GM23338 (cell line): ENCODE measurements around the gene SKIC2. TPM values are rescaled to one million over a fixed set of nuclear protein-coding genes. Genes with fewer than 3 reads are reported as not detected.
"Not testable (repeated sequence)": the region's sequence is repeated elsewhere in the genome, so short reads cannot be mapped to it uniquely, and the experiment has no call there.

Source experiments
- ATAC-seq: fragments of 200-7000 bp; cut with Tn5 transposase; 3 replicates; pipeline ENCODE4 v1.9.1; 2020
- DNase-seq: peaks from one replicate; pipeline ENCODE4 v3.0.0-alpha.2; 2015; ENCODE audit warnings: low spot score
- H2AFZ ChIP-seq: fragments of 200-600 bp; sonication (generic); 2 replicates; pipeline ENCODE4 v1.8.0; 2016; ENCODE audit warnings: antibody characterized with exemption, mild to moderate bottlenecking, moderate library complexity
- H3F3A ChIP-seq: fragments of 200-600 bp; sonication (generic); replicated peaks from 2 replicates; pipeline ENCODE4 v1.8.0; 2017; ENCODE audit warnings: antibody characterized with exemption, mixed run types, low read depth
- H3K27ac ChIP-seq: fragments of 200-600 bp; sonication (generic); 2 replicates; pipeline ENCODE4 v1.6.1; 2016; ENCODE audit warnings: low read depth
- H3K27me3 ChIP-seq: fragments of 200-600 bp; sonication (generic); 2 replicates; pipeline ENCODE4 v1.8.0; 2016; ENCODE audit warnings: mild to moderate bottlenecking, mixed run types, moderate library complexity; ENCODE audit not compliant: insufficient read depth
- H3K36me3 ChIP-seq: fragments of 200-600 bp; sonication (generic); 2 replicates; pipeline ENCODE4 v1.8.0; 2016; ENCODE audit warnings: mild to moderate bottlenecking; ENCODE audit not compliant: insufficient read depth
- H3K4me1 ChIP-seq: fragments of 200-600 bp; sonication (generic); 2 replicates; pipeline ENCODE4 v1.8.0; 2016; ENCODE audit warnings: mild to moderate bottlenecking, moderate library complexity; ENCODE audit not compliant: insufficient read depth
- H3K4me2 ChIP-seq: fragments of 200-600 bp; sonication (generic); 2 replicates; pipeline ENCODE4 v1.7.1; 2017; ENCODE audit warnings: mixed run types
- H3K4me3 ChIP-seq: fragments of 200-600 bp; sonication (generic); 2 replicates; pipeline ENCODE4 v1.6.1; 2016; ENCODE audit warnings: mixed run types
- H3K79me2 ChIP-seq: fragments of 200-600 bp; sonication (generic); replicated peaks from 2 replicates; pipeline ENCODE4 v1.8.0; 2017; ENCODE audit warnings: mild to moderate bottlenecking; ENCODE audit not compliant: insufficient read depth
- H3K9me2 ChIP-seq: fragments of 200-600 bp; sonication (generic); 2 replicates; pipeline ENCODE4 v1.8.0; 2017; ENCODE audit not compliant: insufficient read depth
- H4K20me1 ChIP-seq: fragments of 200-600 bp; sonication (generic); replicated peaks from 2 replicates; pipeline ENCODE4 v1.8.0; 2017; ENCODE audit warnings: mild to moderate bottlenecking; ENCODE audit not compliant: insufficient read depth
- H3K27ac Mint-ChIP-seq: 2 replicates; pipeline ENCODE4 v1.8.0; 2020; ENCODE audit warnings: inconsistent platforms, mild to moderate bottlenecking, moderate library complexity, mixed read lengths
- H3K27me3 Mint-ChIP-seq: 3 replicates; pipeline ENCODE4 v1.8.0; 2022; ENCODE audit warnings: low read depth, mild to moderate bottlenecking, moderate library complexity, mixed read lengths, inconsistent platforms; ENCODE audit not compliant: insufficient read depth, poor library complexity
- H3K36me3 Mint-ChIP-seq: 3 replicates; pipeline ENCODE4 v1.8.0; 2021; ENCODE audit warnings: low read depth, mild to moderate bottlenecking, inconsistent platforms, moderate library complexity, mixed read lengths
- H3K4me1 Mint-ChIP-seq: 3 replicates; pipeline ENCODE4 v1.8.0; 2020; ENCODE audit warnings: mild to moderate bottlenecking, inconsistent platforms, mixed read lengths
- H3K4me3 Mint-ChIP-seq: 3 replicates; pipeline ENCODE4 v1.8.0; 2021; ENCODE audit warnings: moderate library complexity, mild to moderate bottlenecking, inconsistent platforms, mixed read lengths
- H3K9me3 Mint-ChIP-seq: 3 replicates; pipeline ENCODE4 v1.8.0; 2020; ENCODE audit warnings: moderate library complexity, mild to moderate bottlenecking, inconsistent platforms, mixed read lengths
- polyA plus RNA-seq: library from polyadenylated mRNA; unstranded; fragments of >200 nt; fragmentation: Nextera tagmentation; extraction: Ambion mirVana; gene quantifications from 2 replicates; pipeline ENCODE4 v1.2.1, GENCODE V29; 2016
- total RNA-seq: library from RNA; depleted of rRNA; stranded (reverse); fragments of >200 nt; shearing (Covaris generic); gene quantifications from 2 replicates; pipeline ENCODE4 v1.2.3, GENCODE V29; 2014

Gene SKIC2
- total and polyA plus RNA-seq, 2 experiments from 2014 or later: 21.6 to 47.2 TPM

DNA sequence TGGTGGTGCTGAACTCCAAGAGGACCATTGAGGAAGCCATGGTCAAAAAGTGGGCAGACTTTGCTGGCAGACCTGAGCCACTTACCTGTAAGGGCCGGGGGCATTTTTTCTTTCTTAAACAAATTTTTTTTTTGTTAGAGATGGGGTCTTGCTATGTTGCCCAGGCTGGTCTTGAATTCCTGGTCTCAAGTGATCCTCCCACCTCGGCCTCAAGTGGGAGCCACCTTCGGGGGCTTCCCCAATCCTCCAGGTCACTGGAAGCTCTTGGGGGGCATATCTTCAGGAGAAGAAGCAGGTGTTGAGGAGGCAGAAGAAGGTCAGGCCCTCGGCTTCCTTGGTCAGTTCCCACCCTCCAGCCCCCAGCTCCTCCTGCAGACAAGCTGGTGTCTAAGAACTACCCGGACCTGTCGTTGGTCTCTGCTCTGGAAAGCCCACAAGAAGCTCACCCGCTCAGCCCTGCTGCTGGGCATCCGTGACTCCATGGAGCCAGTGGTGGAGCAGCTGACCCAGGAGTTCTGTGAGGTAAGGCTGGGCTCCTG, 47.1 kb downstream of the SKIC2 start:
- H3K4me3 ChIP-seq, H4K20me1 ChIP-seq, H3K79me2 ChIP-seq, H3K27ac ChIP-seq, H3F3A ChIP-seq, H2AFZ ChIP-seq, H3K4me1 Mint-ChIP-seq, H3K27me3 Mint-ChIP-seq, H3K27ac Mint-ChIP-seq, H3K4me3 Mint-ChIP-seq, H3K27me3 ChIP-seq, H3K9me3 Mint-ChIP-seq, H3K36me3 ChIP-seq, DNase-seq, H3K9me2 ChIP-seq, H3K36me3 Mint-ChIP-seq, H3K4me1 ChIP-seq, H3K4me2 ChIP-seq, ATAC-seq: not testable (repeated sequence)

DNA sequence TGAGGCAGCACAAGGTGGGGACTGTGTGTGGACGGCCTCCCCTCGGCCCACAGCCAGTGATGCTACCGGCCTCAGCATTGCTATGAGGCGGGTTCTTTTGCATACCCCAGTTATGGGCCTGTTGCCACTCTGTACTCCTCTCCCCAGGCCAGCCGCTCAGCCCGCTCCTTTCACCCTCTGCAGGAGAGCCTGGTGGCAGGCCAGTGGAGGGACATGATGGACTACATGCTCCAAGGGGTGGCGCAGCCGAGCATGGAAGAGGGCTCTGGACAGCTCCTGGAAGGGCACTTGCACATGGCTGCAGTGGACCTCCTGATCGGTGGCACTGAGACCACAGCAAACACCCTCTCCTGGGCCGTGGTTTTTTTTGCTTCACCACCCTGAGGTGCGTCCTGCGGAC, 48.1 kb downstream of the SKIC2 start:
- H3K27me3 ChIP-seq, H3K9me3 Mint-ChIP-seq, H3K4me3 Mint-ChIP-seq, DNase-seq, H3K4me3 ChIP-seq, H3K4me2 ChIP-seq, H3K27me3 Mint-ChIP-seq, H3K36me3 ChIP-seq, H3K4me1 Mint-ChIP-seq, H3K36me3 Mint-ChIP-seq, H3K27ac Mint-ChIP-seq, H3K9me2 ChIP-seq, H4K20me1 ChIP-seq, H3F3A ChIP-seq, H3K27ac ChIP-seq, H2AFZ ChIP-seq, H3K4me1 ChIP-seq, ATAC-seq, H3K79me2 ChIP-seq: not testable (repeated sequence)

DNA sequence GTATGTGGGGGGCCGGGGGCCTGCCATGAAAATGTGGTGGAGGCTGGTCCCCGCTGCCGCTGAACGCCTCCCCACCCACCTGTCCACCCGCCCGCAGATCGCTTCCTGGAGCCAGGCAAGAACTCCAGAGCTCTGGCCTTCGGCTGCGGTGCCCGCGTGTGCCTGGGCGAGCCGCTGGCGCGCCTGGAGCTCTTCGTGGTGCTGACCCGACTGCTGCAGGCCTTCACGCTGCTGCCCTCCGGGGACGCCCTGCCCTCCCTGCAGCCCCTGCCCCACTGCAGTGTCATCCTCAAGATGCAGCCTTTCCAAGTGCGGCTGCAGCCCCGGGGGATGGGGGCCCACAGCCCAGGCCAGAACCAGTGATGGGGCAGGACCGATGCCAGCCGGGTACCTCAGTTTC, 49.1 kb downstream of the SKIC2 start:
- not testable (repeated sequence) for H3K9me3 Mint-ChIP-seq

DNA sequence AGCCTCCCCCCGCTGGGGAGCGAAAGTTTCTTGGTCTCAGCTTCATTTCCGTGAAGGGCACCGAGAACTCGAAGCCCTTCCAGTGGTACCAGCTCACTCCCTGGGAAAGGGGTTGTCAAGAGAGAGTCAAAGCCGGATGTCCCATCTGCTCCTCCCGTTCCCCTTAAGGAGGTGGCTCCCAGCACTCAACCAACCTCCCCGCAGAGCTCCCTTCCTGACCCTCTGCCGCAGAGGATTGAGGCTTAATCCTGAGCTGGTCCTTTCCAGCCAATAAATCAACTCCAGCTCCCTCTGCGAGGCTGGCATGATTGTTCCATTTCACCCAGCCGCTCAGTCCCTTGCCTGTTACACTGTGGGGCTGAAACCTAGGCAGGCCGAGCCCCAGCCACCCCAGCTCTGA, 49.6 kb downstream of the SKIC2 start:
- H4K20me1 ChIP-seq, H3K79me2 ChIP-seq, H3F3A ChIP-seq, H3K27ac ChIP-seq, H3K27me3 Mint-ChIP-seq, DNase-seq, H3K9me2 ChIP-seq, H3K36me3 Mint-ChIP-seq, H3K4me1 ChIP-seq, H3K4me3 Mint-ChIP-seq, H3K4me3 ChIP-seq, H3K27ac Mint-ChIP-seq, H3K4me1 Mint-ChIP-seq, H2AFZ ChIP-seq, H3K9me3 Mint-ChIP-seq, H3K36me3 ChIP-seq, H3K27me3 ChIP-seq, H3K4me2 ChIP-seq, ATAC-seq: not testable (repeated sequence)

More for the DNA sequence above, 49.1 kb downstream of the SKIC2 start:
- not testable (repeated sequence) for H3K4me3 ChIP-seq, H4K20me1 ChIP-seq, H3K4me3 Mint-ChIP-seq, H3K27me3 ChIP-seq, H3K4me2 ChIP-seq, H2AFZ ChIP-seq, H3K4me1 Mint-ChIP-seq, H3K27me3 Mint-ChIP-seq, H3K9me2 ChIP-seq, H3F3A ChIP-seq, H3K27ac ChIP-seq, H3K79me2 ChIP-seq, H3K27ac Mint-ChIP-seq, H3K36me3 Mint-ChIP-seq, DNase-seq, H3K4me1 ChIP-seq, H3K36me3 ChIP-seq
- ATAC-seq: peak; percentile 56

DNA sequence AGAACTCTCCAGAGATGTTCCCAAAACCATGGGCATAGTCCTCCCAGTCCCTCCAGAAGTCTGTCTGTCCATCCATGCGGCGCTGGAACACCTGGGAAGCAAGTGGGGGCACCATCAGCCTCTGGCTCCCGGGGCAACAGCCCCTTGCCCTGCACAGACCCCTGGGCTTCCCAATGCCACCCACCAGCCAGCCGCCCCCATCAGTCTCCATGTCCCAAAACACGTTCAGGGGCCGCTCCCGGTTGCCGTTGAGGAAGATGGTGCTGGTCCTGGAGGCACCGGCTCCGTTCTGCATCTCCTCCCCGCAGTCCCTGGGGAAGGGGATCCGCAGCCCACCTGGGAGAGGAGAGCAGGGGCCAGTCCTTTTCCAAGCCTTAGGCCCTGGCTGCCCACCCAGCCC, 50.6 kb downstream of the SKIC2 start:
- H3K4me2 ChIP-seq, H3K27me3 Mint-ChIP-seq, H2AFZ ChIP-seq, H3K4me3 Mint-ChIP-seq, H4K20me1 ChIP-seq, H3K36me3 Mint-ChIP-seq, DNase-seq, H3K27ac Mint-ChIP-seq, H3K4me1 Mint-ChIP-seq, H3K27ac ChIP-seq, H3K4me1 ChIP-seq, ATAC-seq, H3K27me3 ChIP-seq, H3K4me3 ChIP-seq, H3F3A ChIP-seq, H3K79me2 ChIP-seq, H3K9me2 ChIP-seq, H3K9me3 Mint-ChIP-seq, H3K36me3 ChIP-seq: not testable (repeated sequence)

DNA sequence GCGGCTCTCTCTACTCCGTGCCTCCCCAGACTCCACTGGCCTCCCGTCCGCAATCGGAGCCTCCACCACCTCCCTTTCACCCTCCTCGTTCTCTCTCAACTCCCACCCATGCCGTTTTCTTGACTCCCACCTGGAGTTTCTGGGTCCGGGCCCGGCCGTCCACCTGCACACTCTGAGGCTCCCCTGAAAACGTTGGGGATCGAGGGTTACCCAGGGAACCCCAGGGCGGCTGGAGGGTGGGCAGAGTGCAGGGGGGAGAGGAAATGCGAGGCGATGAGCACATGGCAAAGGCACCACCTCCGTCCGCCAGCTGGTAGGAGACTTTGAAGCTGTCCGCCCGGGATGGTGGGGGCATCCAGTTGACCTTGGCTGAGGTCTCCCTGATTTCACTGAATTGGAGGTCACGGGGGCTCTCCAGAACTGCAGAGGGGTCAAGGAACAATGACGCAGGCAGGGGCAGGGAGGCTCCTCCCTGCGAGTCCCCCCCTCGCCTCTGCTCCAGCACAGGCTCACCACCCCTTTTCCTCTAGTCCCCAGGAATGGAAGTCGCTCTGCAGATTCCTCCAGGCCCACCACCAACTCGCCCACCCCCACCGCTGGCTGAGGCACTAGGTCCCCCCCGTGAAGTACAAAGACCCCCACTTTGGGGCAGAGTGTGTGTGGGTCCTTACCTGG, 52.0 kb downstream of the SKIC2 start:
- not testable (repeated sequence) for DNase-seq, H3K4me1 Mint-ChIP-seq, H3K36me3 ChIP-seq, H3K36me3 Mint-ChIP-seq, H2AFZ ChIP-seq, H3K4me3 Mint-ChIP-seq, H3K79me2 ChIP-seq, H4K20me1 ChIP-seq, H3K27ac Mint-ChIP-seq, H3K4me2 ChIP-seq, H3K27me3 ChIP-seq, ATAC-seq, H3K9me2 ChIP-seq, H3F3A ChIP-seq, H3K27me3 Mint-ChIP-seq, H3K27ac ChIP-seq, H3K4me1 ChIP-seq, H3K9me3 Mint-ChIP-seq, H3K4me3 ChIP-seq
